ENCODE measurements around the gene SFSWAP.

DNA sequence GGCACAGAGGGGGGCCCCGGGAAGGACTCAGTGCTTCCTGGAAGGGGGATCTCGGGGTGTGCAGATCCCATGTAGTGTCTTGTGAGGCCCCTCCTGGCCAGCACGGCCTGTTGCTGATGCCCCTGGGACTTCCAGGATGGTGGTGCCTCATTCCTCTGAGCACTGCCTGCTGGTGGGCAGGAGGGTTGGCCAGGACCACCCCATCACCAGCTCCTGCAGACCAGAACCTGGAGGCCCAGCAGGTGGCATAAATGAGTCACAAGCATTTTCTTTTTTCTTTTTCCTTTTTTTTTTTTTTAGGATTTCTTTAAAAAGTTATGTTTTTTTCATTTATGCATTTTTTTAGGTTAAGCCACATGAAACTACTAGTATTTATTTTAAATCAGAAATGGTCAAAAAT, 125.3 kb downstream of the SFSWAP start:
- TF ChIP-seq, protein P1, sequence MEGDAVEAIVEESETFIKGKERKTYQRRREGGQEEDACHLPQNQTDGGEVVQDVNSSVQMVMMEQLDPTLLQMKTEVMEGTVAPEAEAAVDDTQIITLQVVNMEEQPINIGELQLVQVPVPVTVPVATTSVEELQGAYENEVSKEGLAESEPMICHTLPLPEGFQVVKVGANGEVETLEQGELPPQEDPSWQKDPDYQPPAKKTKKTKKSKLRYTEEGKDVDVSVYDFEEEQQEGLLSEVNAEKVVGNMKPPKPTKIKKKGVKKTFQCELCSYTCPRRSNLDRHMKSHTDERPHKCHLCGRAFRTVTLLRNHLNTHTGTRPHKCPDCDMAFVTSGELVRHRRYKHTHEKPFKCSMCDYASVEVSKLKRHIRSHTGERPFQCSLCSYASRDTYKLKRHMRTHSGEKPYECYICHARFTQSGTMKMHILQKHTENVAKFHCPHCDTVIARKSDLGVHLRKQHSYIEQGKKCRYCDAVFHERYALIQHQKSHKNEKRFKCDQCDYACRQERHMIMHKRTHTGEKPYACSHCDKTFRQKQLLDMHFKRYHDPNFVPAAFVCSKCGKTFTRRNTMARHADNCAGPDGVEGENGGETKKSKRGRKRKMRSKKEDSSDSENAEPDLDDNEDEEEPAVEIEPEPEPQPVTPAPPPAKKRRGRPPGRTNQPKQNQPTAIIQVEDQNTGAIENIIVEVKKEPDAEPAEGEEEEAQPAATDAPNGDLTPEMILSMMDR (IDR thresholded peaks at IDR 0.05), result no peak
- TF ChIP-seq POLR2A (IDR thresholded peaks at IDR 0.05) (no peak), POLR2AphosphoS5 (IDR thresholded peaks at IDR 0.05; ENCODE audit: insufficient read depth in 1 of 2, low read depth in 1 of 2) (no peak)
